ENCODE measurements around the gene CCDC7.

DNA sequence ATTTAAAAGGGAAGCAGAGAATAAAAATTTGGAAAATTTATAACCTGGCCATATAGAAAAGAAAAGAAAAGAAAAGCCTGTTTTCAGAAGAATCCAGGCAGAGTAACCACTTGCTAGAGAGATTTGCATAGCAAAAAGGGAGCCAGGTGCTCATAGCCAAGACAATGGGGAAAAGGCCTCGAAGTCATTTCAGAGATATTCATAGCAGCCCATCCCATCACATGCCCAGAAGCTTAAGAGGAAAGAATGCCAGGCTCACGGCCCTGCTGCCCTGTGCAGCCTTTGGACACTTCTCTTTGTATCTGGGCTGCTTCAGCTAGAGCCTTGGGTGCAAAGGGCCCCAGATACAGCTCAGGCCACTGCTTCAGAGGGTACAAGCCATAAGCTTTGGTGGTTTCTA lies 159.8 kb downstream of the CCDC7 start:
- no peak for TF ChIP-seq CTCF (conservative IDR thresholded peaks at IDR 0.05; ENCODE audit: low read length)
- TF ChIP-seq EZH2phosphoT487 (IDR thresholded peaks at IDR 0.05; ENCODE audit: borderline replicate concordance, low read depth, low read length) = no peak
